ENCODE results near the gene GAS6.
"Not testable (repeated sequence)": the region's sequence is repeated elsewhere in the genome, so short reads cannot be mapped to it uniquely, and the experiment has no call there.

GAS6 gene

DNA sequence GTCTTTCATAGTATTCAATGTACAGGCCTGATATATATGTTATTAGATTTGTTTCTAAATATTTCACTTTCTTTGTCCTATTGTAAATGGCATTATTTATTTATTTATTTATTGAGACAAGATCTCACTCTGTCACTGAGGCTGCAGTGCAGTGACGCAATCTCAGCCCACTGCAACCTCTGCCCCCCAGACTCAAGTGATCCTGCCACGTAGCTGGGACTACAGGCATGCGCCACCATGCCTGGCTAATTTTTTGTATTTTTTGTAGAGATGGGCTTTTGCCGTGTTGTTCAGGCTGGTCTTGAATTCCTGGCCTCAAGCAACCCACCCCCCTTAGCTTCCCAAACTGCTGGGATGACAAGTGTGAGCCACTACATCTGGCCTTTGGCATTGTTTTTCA is 5.4 kb upstream of the GAS6 start:
- H3K4me3 ChIP-seq (replicated peaks; ENCODE audit: low read depth, low read length): no peak overlapping the region
- TF ChIP-seq, protein P1, sequence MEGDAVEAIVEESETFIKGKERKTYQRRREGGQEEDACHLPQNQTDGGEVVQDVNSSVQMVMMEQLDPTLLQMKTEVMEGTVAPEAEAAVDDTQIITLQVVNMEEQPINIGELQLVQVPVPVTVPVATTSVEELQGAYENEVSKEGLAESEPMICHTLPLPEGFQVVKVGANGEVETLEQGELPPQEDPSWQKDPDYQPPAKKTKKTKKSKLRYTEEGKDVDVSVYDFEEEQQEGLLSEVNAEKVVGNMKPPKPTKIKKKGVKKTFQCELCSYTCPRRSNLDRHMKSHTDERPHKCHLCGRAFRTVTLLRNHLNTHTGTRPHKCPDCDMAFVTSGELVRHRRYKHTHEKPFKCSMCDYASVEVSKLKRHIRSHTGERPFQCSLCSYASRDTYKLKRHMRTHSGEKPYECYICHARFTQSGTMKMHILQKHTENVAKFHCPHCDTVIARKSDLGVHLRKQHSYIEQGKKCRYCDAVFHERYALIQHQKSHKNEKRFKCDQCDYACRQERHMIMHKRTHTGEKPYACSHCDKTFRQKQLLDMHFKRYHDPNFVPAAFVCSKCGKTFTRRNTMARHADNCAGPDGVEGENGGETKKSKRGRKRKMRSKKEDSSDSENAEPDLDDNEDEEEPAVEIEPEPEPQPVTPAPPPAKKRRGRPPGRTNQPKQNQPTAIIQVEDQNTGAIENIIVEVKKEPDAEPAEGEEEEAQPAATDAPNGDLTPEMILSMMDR (IDR thresholded peaks at IDR 0.05; ENCODE audit: low read length, missing control alignments): no peak
- DNase-seq (ENCODE audit: low read depth): no peak

GRCh38 chr13:113867913-113868312 is 4.0 kb upstream of the GAS6 start:
- not testable (repeated sequence) for DNase-seq (ENCODE audit: low read depth); H3K4me3 ChIP-seq (replicated peaks; ENCODE audit: low read depth, low read length)

GRCh38 chr13:113865427-113865826 is 1.6 kb upstream of the GAS6 start:
- H3K4me3 ChIP-seq (replicated peaks; ENCODE audit: low read depth, low read length): no peak overlapping the region
- TF ChIP-seq, protein P1 (IDR thresholded peaks at IDR 0.05; ENCODE audit: low read length, missing control alignments): no peak
- no peak for DNase-seq (ENCODE audit: low read depth)

- DNase-seq (ENCODE audit: low read depth): no peak
- TF ChIP-seq, protein P1 (IDR thresholded peaks at IDR 0.05; ENCODE audit: low read length, missing control alignments): no peak
- H3K4me3 ChIP-seq (replicated peaks; ENCODE audit: low read depth, low read length): peak overlapping the region; percentile 62
Observed at GRCh38 chr13:113864273-113864890, 506 bp upstream of the GAS6 start.

DNA sequence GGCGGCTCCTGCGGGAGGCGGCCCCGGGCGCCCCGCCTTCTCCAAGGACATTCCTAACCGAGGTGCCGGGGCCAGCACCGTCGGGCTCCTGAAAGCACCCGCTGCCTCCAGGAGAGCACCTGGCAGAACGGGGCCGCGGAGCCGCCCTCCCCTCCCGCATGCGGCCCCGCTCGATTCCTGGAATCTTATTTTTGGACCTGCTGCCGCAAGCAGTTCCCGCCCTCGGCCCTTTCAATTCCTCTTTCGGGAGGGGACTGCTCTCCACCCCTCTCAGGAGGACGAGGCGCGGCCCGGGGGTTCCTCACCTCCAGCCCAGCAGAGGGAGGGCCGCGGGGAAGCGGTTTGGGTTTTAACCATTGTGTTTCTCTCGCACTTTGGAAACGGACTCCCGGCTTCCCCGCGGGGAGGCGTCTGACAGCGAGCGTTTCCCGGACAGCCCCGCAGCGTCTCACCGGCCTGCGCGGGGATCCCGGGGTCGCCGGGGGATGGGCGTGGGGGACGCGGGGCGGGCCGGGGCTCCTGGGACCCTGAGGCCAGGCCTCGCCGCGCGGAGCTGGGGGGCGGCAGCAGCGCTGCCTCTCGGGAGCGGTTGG is 849 bp downstream of the GAS6 start:
- TF ChIP-seq, protein P1 (IDR thresholded peaks at IDR 0.05; ENCODE audit: low read length, missing control alignments): no peak
- H3K4me3 ChIP-seq (replicated peaks; ENCODE audit: low read depth, low read length): peak overlapping the region; percentile 62
- peak; percentile 25 for DNase-seq (ENCODE audit: low read depth)

- DNase-seq (ENCODE audit: low read depth): no peak
- TF ChIP-seq, protein P1 (IDR thresholded peaks at IDR 0.05; ENCODE audit: low read length, missing control alignments): no peak
- H3K4me3 ChIP-seq (replicated peaks; ENCODE audit: low read depth, low read length): peak overlapping the region; percentile 62
Observed at GRCh38 chr13:113862191-113862930, 1.5 kb downstream of the GAS6 start.

- TF ChIP-seq, protein P1 (IDR thresholded peaks at IDR 0.05; ENCODE audit: low read length, missing control alignments): no peak
- no peak overlapping the region for H3K4me3 ChIP-seq (replicated peaks; ENCODE audit: low read depth, low read length)
- DNase-seq (ENCODE audit: low read depth): no peak
Observed at GRCh38 chr13:113861433-113862030, 2.3 kb downstream of the GAS6 start.

Measured in fibroblast of pulmonary artery (primary cell).